DND-41 (cell line): ENCODE results near the gene FHIT.

Source experiments
- ATAC-seq: fragments of 200-7000 bp; cut with Tn5 transposase; 3 replicates; pipeline ENCODE4 v1.9.1; 2021; ENCODE audit warnings: low read depth; ENCODE audit not compliant: insufficient read depth
- DNase-seq: peaks from one replicate; pipeline ENCODE4 v3.0.0-alpha.2; 2020
- H2AFZ ChIP-seq: 2 replicates; pipeline ENCODE4 v1.6.0; 2012; ENCODE audit warnings: low read depth, low read length
- H3K27ac ChIP-seq: 2 replicates; pipeline ENCODE4 v1.5.1; 2012; ENCODE audit warnings: low read length, inconsistent platforms
- H3K27me3 ChIP-seq: fragments of 200-600 bp; sonication (generic); 2 replicates; pipeline ENCODE4 v1.6.0; 2012; ENCODE audit warnings: low read length, mild to moderate bottlenecking, inconsistent platforms; ENCODE audit not compliant: insufficient read depth, poor library complexity
- H3K36me3 ChIP-seq: 2 replicates; pipeline ENCODE4 v1.5.1; 2012; ENCODE audit warnings: low read length, inconsistent platforms; ENCODE audit not compliant: insufficient read depth
- H3K4me1 ChIP-seq: 2 replicates; pipeline ENCODE4 v1.5.1; 2012; ENCODE audit warnings: mild to moderate bottlenecking, low read length; ENCODE audit not compliant: insufficient read depth
- H3K4me2 ChIP-seq: 2 replicates; pipeline ENCODE4 v1.6.0; 2012; ENCODE audit warnings: mild to moderate bottlenecking, moderate library complexity, low read length, inconsistent platforms; ENCODE audit not compliant: insufficient read depth
- H3K4me3 ChIP-seq, 2 experiments: fragments of 200-600 bp in 1 of 2; shearing (Covaris generic) in 1 of 2; 2 replicates each; pipeline ENCODE4 v1.5.1; 2012 to 2016; ENCODE audit warnings: inconsistent platforms in 2 of 2, low read length in 2 of 2, mild to moderate bottlenecking in 2 of 2, low read depth in 1 of 2, moderate library complexity in 1 of 2
- H3K79me2 ChIP-seq: 2 replicates; pipeline ENCODE4 v1.6.0; 2012; ENCODE audit warnings: low read length, inconsistent platforms; ENCODE audit not compliant: insufficient read depth
- H3K9ac ChIP-seq: 2 replicates; pipeline ENCODE4 v1.6.0; 2012; ENCODE audit warnings: low read depth, mild to moderate bottlenecking, inconsistent platforms, low read length, moderate library complexity
- H3K9me3 ChIP-seq: 2 replicates; pipeline ENCODE4 v1.5.1; 2012; ENCODE audit warnings: low read length, moderate library complexity, mild to moderate bottlenecking, inconsistent platforms; ENCODE audit not compliant: insufficient read depth, severe bottlenecking
- H4K20me1 ChIP-seq: 2 replicates; pipeline ENCODE4 v1.6.0; 2012; ENCODE audit warnings: low read length; ENCODE audit not compliant: insufficient read depth
- CTCF ChIP-seq: IDR thresholded peaks from 2 replicates; pipeline ENCODE4 v1.5.1; 2012; ENCODE audit warnings: borderline replicate concordance, low read length, moderate library complexity, mild to moderate bottlenecking; ENCODE audit not compliant: poor library complexity, severe bottlenecking; ENCODE audit errors: extremely low read depth
- EZH2 ChIP-seq: IDR thresholded peaks from 3 replicates; pipeline ENCODE4 v1.6.1; 2012; ENCODE audit warnings: borderline replicate concordance, low read depth, mild to moderate bottlenecking, moderate library complexity, low read length, inconsistent platforms; ENCODE audit not compliant: severe bottlenecking

The FHIT gene

GRCh38 chr3:60754617-60755016 is 496.6 kb downstream of the FHIT start:
- Histone ChIP-seq H3K9ac (no peak overlapping the region), H3K4me1 (no peaks in the 10 kb centered on the region), H4K20me1 (no peaks in the 10 kb centered on the region), H3K79me2 (no peaks in the 10 kb centered on the region), H3K9me3 (peaks cover 9% of the 10 kb centered on the region), H3K4me2 (no peak overlapping the region), H3K36me3 (no peaks in the 10 kb centered on the region), H3K27me3 (no peaks in the 10 kb centered on the region), H3K4me3 (no peak overlapping the region), H3K27ac (no peak overlapping the region), H2AFZ (no peak overlapping the region)
- ATAC-seq (no peak), DNase-seq (no peak)
- TF ChIP-seq CTCF: no peak
- no peak for TF ChIP-seq EZH2

GRCh38 chr3:60752809-60753208 is 498.4 kb downstream of the FHIT start:
- no peak overlapping the region for H3K27ac ChIP-seq
- peaks cover 10% of the 10 kb centered on the region for H3K9me3 ChIP-seq
- H3K9ac ChIP-seq: no peak overlapping the region
- H3K4me3 ChIP-seq: no peak overlapping the region
- DNase-seq: no peak
- no peaks in the 10 kb centered on the region for H4K20me1 ChIP-seq
- ATAC-seq: no peak
- no peak overlapping the region for H2AFZ ChIP-seq
- TF ChIP-seq EZH2 (no peak), CTCF (no peak)
- H3K4me2 ChIP-seq: no peak overlapping the region
- H3K36me3 ChIP-seq: no peaks in the 10 kb centered on the region
- H3K4me1 ChIP-seq: no peaks in the 10 kb centered on the region
- no peaks in the 10 kb centered on the region for H3K79me2 ChIP-seq
- H3K27me3 ChIP-seq: no peaks in the 10 kb centered on the region

- DNase-seq: no peak
- no peak overlapping the region for H3K27ac ChIP-seq
Measured at GRCh38 chr3:60746695-60747416, 504.4 kb downstream of the FHIT start.

More at GRCh38 chr3:60746695-60747416, 504.4 kb downstream of the FHIT start:
- Histone ChIP-seq H3K36me3 (no peaks in the 10 kb centered on the region), H3K27me3 (no peaks in the 10 kb centered on the region), H3K4me2 (no peak overlapping the region), H3K4me3 (no peak overlapping the region), H3K4me1 (no peaks in the 10 kb centered on the region), H3K9ac (no peak overlapping the region), H2AFZ (no peak overlapping the region), H3K9me3 (peaks cover 10% of the 10 kb centered on the region), H4K20me1 (no peaks in the 10 kb centered on the region), H3K79me2 (no peaks in the 10 kb centered on the region)
- ATAC-seq: no peak
- TF ChIP-seq EZH2 (no peak), CTCF (no peak)
